PC-9 (cell line): ENCODE measurements around the gene NF1.

Source experiments
- CTCF ChIP-seq: fragments of 200-600 bp; sonication (generic); conservative IDR thresholded peaks from 2 replicates; pipeline ENCODE4 v1.6.1; 2017; ENCODE audit warnings: mixed run types, antibody characterized with exemption, mild to moderate bottlenecking, moderate library complexity
- EZH2 ChIP-seq: fragments of 200-600 bp; sonication (generic); IDR thresholded peaks from 2 replicates; pipeline ENCODE4 v1.8.0; 2017; ENCODE audit warnings: antibody characterized with exemption, low read depth

- TF ChIP-seq CTCF, result no peak
- TF ChIP-seq EZH2, result no peak
Measured at GRCh38 chr17:31152271-31152670, 57.5 kb downstream of the NF1 start.
